HS-27A (cell line): ENCODE measurements around the gene TNFSF12.

ENCODE experiments used
- DNase-seq: peaks from one replicate; pipeline ENCODE4 v3.0.0-alpha.2; 2012; ENCODE audit warnings: low read depth, missing footprints

Gene TNFSF12

DNA sequence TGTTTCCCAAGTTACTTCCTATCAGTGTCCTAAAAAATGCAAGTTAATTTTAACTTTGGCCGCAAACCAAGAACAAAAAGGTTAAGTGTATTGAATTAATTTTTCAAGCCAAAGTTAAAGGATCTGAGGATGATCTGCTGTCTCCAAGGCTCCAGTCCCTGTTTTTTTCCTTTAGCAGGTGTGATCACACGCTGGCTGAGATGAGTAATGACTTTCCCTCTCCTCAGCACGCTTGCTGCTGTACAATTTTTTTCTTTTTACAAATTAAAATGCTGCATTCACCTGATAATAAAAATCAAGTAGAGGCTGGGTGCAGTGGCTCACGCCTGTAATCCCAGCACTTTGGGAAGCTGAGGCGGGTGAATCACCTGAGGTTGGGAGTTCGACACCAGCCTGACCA is 3.9 kb upstream of the TNFSF12 start:
- no peak for DNase-seq

DNA sequence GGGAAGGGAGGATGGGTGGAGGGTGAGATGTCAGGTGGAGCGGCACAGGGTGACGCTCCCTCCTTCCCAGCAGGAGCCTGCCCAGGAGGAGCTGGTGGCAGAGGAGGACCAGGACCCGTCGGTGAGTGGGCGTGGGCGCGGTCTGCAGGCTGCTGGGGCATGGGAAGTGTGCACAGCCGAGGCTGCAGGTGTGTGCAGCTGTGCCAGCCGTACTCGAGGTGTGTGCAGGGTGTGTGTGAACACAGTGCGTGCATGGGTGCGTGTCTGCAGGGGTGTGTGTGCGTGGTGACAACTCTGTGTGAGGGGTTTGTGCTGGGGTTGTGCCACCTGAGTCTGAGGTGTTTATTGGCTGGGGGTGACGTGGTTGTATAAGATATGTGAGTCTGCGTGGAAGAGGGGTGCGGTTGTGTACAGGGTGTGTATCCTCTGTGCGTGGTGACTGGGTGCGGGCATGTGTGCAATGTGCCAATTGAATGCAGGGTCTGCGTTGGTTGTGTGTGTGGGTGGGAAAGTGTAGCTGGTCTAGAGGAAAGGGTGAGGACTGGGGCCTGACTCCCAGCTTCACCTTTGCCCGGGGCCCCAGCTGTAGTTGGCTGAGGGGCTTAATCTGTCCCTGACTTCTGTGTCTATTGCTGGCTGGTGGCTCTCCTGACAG is 670 bp downstream of the TNFSF12 start:
- no peak for DNase-seq

DNA sequence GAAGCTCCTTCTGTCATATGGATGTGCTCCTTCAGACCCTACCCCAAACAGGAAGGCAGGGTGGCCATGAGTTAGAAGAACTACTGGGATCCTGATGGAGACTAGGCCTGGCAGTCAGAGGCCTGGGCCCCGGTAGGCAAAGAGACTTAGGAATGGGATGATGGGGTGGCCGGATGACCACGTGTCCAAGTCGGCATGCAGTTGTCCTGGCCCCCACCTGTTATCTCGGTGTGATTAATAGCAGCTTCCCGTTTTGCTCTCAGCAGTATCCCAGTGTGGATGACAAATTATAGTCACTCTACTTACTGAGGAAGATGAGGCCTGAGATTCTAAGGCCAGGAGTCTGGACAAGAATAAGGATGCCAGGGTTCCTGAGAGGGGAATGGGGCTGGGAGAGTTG is 1.5 kb downstream of the TNFSF12 start:
- DNase-seq, result no peak

DNA sequence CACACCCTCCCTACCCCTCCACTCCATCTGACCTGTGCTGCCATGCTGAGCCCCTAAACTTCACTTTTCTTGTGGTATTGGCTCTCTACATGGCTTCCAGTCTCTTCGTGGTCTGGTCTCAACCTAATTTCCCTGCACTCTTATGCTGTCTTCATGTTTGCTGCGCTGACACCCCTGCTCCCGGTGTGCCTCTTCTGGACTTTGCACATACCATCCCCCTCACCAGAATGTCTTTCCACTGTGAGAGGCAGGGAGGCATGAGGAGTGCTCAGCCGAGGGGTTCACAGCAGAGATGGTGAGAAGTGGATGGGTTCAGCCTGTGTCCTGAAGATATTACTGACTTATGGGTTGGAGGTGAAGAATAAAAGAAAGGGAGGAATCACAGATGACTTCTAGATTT is 2.5 kb downstream of the TNFSF12 start:
- no peak for DNase-seq

DNA sequence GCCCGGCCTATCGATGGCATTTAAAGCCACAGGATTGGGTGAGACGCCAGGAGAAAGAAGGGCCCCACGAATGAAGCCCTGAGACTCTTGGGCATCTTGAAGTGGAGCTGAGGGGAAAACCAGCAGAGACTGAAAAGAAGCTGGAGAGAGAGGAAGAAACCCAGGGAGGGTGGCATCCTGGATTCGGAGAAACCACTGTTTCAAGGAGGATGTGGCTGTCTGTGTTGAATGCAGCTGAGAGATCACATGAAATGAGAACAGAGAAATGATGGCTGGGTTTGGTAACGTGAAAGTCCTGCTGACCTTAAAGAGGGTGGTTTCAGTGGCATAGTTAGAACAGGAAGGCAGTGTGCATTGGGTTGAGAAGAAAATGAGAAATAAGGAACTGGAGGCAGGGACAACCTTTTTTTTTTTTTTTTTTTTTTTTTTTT is 3.8 kb downstream of the TNFSF12 start:
- no peak for DNase-seq

DNA sequence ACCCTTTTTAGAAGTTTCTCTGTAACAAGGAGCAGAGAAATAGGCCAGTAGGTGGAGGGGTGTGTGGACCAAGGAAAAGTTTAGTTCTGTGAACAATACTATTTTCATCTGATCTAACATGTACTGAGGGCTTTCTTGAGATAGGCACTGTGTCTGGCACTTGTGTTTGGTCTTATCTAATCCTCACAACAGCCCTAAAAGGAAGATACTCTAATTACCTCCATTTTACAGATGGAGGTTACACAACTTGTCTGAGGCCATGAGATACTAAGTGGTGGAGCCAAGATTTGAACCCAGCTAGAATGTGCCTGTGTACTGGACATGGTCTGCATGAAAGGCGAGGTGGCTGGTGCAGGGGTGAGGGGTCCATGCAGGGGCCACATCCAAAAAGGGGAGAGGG is 4.5 kb downstream of the TNFSF12 start:
- DNase-seq, result no peak

DNA sequence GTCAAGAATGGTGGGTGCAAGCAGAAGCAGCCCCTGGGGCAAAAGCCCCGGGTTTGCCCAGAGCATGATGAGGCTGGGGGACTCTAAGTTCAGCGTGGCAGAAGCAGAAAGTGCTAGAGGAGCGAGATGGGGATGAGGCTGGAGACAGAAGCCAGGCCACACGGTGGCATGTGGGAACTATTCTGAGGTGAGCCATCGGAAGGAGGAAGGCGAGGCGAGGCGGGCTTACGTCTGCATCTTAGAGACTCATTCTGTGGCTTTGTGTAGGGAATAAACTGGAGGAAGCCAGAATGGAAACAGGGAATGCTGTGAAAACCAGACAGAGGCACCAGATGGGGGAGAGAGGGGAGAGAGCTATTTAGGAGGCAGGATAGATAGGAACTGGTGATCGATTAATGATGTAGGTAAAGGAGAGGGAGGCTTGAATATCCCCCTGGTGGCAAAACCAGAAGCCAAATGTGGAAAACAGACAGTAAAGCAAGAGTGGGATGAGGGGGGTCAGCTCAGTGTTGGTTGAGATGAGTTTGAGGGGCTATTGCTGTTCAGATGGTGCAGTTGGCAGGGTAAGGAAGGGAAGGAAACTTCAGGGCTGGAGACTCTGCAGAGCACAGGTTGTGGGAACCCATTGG is 6.6 kb downstream of the TNFSF12 start:
- no peak for DNase-seq

DNA sequence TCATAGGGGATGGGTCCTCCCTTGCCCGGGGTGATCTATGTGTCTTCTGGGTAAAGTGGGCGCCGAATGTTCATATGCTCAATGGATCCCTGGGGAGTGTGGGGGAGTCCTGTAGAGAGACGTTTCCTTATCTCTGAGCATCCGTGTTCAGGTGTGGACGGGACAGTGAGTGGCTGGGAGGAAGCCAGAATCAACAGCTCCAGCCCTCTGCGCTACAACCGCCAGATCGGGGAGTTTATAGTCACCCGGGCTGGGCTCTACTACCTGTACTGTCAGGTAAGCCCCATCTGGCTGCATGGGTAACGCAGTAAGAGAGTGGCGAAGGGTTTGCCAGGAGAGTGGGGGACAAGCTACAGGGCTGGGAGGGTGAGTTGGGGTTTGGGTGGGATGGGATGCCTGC is 7.8 kb downstream of the TNFSF12 start:
- no peak for DNase-seq

DNA sequence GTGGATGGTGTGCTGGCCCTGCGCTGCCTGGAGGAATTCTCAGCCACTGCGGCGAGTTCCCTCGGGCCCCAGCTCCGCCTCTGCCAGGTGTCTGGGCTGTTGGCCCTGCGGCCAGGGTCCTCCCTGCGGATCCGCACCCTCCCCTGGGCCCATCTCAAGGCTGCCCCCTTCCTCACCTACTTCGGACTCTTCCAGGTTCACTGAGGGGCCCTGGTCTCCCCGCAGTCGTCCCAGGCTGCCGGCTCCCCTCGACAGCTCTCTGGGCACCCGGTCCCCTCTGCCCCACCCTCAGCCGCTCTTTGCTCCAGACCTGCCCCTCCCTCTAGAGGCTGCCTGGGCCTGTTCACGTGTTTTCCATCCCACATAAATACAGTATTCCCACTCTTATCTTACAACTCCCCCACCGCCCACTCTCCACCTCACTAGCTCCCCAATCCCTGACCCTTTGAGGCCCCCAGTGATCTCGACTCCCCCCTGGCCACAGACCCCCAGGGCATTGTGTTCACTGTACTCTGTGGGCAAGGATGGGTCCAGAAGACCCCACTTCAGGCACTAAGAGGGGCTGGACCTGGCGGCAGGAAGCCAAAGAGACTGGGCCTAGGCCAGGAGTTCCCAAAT is 8.4 kb downstream of the TNFSF12 start:
- no peak for DNase-seq

DNA sequence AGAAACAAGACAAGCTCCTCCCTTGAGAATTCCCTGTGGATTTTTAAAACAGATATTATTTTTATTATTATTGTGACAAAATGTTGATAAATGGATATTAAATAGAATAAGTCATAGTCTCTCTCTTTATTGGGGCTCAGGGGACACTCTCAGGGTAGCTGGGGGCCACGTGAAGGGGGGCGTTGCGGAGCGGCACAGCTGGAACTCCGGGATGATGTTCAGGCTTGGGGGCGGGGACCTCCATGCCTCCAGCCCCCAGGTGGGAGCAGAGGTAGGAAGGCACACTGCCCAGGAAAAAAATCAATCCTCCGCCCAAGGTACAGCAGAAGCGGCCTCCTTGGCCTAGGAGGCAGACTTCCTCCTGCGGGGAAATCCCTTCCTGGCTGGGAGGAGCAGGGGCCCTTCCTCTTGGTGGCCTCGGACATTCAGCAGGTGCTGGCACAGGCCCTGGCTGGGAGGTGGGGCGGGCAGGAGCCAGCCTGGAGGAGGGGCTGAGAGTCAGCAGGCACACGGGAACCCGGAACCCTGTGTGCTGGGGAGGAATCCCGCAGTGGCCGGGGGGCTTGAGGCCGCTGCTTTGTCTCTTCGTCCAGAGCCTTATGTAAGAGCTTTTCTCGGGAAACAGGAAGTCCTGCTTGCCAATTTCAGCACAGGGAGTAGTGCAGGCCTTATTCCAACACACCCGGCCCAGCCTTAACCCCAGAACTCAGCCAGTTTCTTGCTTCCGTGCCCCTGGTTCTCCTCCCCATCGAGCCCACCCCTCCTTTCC is 9.1 kb downstream of the TNFSF12 start:
- no peak for DNase-seq

DNA sequence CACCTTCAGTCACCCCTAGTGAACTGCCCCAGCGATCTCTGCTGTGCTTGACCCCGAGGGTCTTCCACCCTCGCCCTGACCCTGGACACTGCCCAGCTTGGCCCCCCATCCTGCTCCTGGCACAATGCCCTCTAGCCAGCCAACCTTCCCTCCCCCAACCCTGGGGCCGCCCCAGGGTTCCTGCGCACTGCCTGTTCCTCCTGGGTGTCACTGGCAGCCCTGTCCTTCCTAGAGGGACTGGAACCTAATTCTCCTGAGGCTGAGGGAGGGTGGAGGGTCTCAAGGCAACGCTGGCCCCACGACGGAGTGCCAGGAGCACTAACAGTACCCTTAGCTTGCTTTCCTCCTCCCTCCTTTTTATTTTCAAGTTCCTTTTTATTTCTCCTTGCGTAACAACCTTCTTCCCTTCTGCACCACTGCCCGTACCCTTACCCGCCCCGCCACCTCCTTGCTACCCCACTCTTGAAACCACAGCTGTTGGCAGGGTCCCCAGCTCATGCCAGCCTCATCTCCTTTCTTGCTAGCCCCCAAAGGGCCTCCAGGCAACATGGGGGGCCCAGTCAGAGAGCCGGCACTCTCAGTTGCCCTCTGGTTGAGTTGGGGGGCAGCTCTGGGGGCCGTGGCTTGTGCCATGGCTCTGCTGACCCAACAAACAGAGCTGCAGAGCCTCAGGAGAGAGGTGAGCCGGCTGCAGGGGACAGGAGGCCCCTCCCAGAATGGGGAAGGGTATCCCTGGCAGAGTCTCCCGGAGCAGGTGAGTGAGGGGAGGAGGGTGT is 9.9 kb downstream of the TNFSF12 start, which contains the start of gene TNFSF13:
Gene TNFSF13, plus strand, starts transcription at position 207 of the 776 bp plus-strand sequence. Its CDS starts 290 bp downstream, at position 497.
- DNase-seq, result no peak

DNA sequence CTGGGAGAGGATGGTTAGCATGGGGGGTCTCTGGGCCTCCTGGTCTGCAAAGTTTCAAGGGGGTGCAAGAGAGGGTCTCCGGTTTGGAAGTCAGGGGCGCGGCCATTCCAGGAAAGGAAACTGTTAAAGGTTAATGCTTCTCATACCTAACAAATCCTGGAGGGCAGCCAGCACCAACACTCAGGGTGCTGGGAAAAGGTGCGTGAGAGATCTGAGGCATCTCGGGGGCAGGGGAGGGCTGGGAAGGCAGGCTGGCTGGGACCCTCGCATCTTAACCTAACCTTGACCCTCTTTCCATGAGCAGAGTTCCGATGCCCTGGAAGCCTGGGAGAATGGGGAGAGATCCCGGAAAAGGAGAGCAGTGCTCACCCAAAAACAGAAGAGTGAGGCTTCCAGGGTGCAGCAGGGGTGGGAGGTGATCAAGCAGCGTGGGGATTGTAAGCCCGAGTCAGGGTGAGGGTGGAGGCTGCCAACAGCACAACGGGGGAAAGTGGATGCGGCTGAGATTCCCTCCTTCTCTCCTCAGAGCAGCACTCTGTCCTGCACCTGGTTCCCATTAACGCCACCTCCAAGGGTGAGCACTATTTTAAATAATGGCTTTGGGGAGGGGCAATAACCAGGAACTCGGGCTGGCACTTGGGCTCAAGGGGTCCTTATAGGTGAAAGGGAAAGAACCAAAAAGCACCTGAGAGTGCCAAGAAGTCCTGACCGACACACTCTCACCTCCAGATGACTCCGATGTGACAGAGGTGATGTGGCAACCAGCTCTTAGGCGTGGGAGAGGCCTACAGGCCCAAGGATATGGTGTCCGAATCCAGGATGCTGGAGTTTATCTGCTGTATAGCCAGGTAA is 10.7 kb downstream of the TNFSF12 start:
- no peak for DNase-seq

DNA sequence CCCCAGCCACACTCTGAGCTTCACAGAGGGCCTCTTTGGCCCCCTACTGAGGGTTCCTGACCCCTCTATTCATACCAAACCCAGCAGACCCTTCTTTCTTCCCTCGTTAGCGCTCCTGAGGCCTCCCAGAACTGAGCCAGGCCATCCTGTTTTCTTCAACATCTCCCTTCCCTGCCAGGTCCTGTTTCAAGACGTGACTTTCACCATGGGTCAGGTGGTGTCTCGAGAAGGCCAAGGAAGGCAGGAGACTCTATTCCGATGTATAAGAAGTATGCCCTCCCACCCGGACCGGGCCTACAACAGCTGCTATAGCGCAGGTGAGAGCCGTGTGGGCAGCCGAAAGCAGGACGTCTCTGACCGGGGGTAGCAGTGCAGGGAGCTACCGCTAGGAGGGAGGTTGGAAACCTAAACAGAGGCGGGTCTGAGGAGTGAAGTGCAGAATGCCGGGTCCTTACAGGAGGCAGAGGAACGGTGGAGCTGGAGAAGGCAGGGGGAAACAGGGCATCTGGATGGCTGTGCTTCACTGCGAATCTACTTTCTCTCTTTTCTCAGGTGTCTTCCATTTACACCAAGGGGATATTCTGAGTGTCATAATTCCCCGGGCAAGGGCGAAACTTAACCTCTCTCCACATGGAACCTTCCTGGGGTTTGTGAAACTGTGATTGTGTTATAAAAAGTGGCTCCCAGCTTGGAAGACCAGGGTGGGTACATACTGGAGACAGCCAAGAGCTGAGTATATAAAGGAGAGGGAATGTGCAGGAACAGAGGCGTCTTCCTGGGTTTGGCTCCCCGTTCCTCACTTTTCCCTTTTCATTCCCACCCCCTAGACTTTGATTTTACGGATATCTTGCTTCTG is 11.5 kb downstream of the TNFSF12 start:
- no peak for DNase-seq

DNA sequence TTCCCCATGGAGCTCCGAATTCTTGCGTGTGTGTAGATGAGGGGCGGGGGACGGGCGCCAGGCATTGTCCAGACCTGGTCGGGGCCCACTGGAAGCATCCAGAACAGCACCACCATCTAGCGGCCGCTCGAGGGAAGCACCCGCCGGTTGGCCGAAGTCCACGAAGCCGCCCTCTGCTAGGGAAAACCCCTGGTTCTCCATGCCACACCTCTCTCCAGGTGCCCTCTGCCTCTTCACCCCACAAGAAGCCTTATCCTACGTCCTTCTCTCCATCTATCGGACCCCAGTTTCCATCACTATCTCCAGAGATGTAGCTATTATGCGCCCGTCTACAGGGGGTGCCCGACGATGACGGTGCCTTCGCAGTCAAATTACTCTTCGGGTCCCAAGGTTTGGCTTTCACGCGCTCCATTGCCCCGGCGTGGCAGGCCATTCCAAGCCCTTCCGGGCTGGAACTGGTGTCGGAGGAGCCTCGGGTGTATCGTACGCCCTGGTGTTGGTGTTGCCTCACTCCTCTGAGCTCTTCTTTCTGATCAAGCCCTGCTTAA is 12.2 kb downstream of the TNFSF12 start:
- DNase-seq, result no peak

DNA sequence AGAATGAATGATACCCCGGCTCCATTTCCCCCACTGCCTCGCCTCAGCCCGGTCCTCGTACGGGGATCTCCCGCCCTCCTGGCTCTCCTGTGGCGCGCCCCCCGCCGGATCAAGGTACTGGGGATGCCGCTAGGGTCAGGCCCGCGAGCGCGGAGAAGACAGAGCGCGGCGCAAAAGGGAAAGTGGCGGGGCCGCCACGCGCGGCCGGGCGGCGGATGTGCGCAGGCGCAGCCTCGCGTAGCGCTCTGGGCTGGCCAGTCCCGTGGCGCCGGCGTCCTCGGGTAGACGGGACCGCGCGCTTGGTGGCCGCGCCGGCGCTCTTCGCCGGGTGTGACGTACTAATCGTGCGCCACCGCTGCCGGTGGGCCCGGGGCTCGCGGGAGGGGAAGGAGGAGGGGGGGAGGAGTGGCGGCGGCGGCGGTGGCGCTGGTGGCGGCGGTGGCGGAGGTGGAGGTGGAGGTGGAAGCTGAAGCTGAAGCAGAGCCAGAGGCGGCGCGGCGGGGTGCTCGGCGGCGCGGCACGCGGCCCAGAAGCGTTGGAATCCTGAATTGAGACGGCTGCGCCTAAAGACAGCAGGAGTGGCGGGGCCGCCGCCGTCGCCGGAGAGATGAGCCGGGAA is 12.8 kb downstream of the TNFSF12 start, which contains the start of gene SENP3:
Gene SENP3, plus strand, starts transcription at position 331 of the 619 bp plus-strand sequence. CDS start 1,158 bp downstream, outside the sequence.
- DNase-seq, result no peak

DNA sequence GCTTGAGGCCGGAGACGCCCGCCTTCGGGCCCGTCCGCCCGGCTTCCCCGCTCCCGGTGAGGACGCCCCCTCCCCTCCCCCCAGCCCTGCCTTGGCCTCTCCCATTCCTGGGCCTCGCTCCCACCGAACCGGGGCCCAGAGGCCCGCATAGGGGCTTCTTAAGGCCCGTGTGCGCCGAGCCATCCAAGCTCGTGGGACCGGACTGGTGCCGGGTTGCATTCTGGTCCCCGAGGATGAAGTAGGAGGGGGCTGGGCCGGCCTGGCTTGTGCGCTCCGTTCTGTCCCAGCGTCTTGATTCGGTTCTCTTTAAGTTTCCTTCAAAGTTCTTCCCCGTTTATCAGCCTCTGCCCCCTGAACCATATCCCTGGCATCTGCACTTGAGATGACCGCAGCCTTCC is 13.3 kb downstream of the TNFSF12 start:
- DNase-seq, result no peak

DNA sequence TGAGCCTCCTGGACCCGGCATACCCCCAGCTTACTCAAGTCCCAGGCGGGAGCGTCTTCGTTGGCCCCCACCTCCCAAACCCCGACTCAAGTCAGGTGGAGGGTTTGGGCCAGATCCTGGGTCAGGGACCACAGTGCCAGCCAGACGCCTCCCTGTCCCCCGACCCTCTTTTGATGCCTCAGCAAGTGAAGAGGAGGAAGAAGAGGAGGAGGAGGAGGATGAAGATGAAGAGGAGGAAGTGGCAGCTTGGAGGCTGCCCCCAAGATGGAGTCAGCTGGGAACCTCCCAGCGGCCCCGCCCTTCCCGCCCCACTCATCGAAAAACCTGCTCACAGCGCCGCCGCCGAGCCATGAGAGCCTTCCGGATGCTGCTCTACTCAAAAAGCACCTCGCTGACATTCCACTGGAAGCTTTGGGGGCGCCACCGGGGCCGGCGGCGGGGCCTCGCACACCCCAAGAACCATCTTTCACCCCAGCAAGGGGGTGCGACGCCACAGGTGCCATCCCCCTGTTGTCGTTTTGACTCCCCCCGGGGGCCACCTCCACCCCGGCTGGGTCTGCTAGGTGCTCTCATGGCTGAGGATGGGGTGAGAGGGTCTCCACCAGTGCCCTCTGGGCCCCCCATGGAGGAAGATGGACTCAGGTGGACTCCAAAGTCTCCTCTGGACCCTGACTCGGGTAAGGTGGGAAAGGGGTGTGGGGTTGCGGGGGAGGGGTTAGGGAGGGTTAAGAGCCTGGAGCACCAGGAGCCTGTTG is 14.4 kb downstream of the TNFSF12 start:
- DNase-seq, result no peak

DNA sequence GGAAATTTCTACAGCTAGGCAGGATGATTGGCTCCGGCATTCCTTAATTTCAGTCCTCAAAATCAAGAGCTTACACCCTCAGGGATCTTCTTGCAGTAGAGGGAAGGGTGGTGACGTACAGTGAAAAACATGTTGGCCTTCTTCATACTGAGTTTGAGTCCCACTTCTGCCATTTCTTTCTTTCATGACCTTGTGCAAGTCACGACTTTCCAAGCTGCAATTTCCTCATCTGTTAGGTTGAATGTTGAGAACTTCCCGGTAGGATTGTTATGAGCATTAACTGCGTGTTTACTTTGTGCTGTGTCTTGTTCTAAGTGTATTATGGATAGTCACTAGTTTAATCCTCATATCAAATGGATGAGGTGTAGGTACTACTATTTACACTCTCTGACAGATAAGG is 20.7 kb downstream of the TNFSF12 start:
- no peak for DNase-seq
